Mesendoderm (in vitro differentiated cells): ENCODE measurements around the gene GALR2.

Experiments used
- small RNA-seq: library from polyadenylated mRNA; stranded (forward); fragments of <200 nt; extraction: miRNeasy Mini kit (QIAGEN cat#:217004); gene quantifications from one replicate; pipeline ENCODE3, GENCODE V24; 2013; ENCODE audit not compliant: insufficient read depth

The GALR2 gene

Small RNA genes lying within 50 kb of the gene (small RNA-seq; reads per million reads assigned to genes)
- gene MIR6868 = 6.4 reads per million, percentile 77 among the genes with 10 or more reads in this experiment
